Lower leg skin (tissue), 3 donors: ENCODE measurements around the gene DTL.

Experiments used
- CTCF ChIP-seq, 3 donors: fragments of 450-650 bp; IDR thresholded peaks; one replicate each; pipeline ENCODE4 v1.5.1; 2016; ENCODE audit warnings: antibody characterized with exemption in 3 of 3, mild to moderate bottlenecking in 3 of 3, moderate library complexity in 2 of 3
- POLR2A ChIP-seq, 2 donors: fragments of 450-650 bp; IDR thresholded peaks; one replicate each; pipeline ENCODE4 v1.6.1; 2016 to 2017; ENCODE audit warnings: antibody characterized with exemption in 2 of 2, mild to moderate bottlenecking in 1 of 2, moderate library complexity in 1 of 2

- TF ChIP-seq CTCF (IDR thresholded peaks at IDR 0.05) = no peak
- no peak for TF ChIP-seq POLR2A (IDR thresholded peaks at IDR 0.05)
Measured at GRCh38 chr1:212039622-212040021, 4.1 kb downstream of the DTL start.
